ENCODE data around the gene TUBGCP2.

- TF ChIP-seq EZH2phosphoT487 (IDR thresholded peaks at IDR 0.05; ENCODE audit: insufficient read depth, low read depth) (no peak), EZH2 (IDR thresholded peaks at IDR 0.05; ENCODE audit: insufficient read depth, poor library complexity, severe bottlenecking) (no peak)
These were observed 37.8 kb downstream of the TUBGCP2 start for GRCh38 chr10:133270773-133271297.

Data from GM23248 (cell line).